A204.1 (cell line): Measurements from ENCODE around the gene SSH3.

Source experiments
- FAIRE-seq: peaks from 2 replicates; lab custom pipeline; 2012; peaks lifted over from hg19 to GRCh38; lab: Jason Lieb, UNC

The SSH3 gene

GRCh38 chr11:67280341-67280787 lies 23.0 kb upstream of the SSH3 start:
- no peak for FAIRE-seq

DNA sequence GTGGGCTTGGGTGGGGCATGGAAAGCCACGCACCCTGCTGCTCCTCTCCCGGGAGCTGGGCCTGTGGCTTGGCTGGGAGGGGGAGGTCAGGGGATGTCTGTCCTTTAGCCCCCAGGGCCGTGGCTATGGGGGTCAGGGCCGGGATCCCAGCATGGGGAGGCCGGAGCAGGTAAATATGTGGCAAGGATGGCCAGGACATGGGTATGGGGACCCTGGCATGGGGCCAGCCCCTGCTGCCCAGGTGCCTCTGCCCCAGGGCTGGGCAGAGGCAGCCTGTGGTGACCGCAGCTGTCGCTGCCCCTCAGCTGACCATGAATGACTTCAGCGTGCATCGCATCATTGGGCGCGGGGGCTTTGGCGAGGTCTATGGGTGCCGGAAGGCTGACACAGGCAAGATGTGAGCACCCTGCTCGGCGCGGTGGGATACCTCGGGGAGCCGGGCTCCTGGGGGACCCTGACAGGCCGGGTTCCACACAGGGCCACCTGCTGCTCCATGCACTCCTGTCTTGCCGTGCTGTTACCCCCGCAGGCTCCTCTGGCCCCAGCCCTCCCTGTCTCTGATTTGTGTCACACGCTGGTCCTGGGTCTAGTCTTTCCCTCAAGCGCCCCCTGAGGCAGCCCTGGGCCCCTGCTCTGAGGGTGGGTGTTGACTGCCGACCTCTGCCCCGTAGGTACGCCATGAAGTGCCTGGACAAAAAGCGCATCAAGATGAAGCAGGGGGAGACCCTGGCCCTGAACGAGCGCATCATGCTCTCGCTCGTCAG lies 22.4 kb upstream of the SSH3 start:
- FAIRE-seq: no peak

DNA sequence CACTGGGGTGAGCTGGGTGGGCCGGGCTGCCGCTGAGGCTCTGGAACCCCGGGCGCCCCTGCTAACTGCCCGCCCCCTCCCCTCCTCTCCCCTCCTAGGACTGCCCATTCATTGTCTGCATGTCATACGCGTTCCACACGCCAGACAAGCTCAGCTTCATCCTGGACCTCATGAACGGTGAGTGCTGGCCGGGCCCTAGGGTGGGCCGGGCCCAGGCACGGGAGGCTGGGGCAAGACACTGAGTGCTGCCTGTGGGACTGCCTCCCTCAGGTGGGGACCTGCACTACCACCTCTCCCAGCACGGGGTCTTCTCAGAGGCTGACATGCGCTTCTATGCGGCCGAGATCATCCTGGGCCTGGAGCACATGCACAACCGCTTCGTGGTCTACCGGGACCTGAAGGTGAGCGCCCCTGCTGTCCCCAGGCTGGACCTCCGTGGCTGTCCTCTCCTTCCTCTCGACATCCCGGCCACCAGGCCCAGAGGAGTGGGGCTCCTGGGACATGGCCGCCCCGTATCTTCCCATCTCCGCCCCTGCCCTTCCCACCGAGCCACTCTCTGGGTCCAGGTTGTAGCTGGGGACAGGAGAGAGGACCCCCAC lies 21.7 kb upstream of the SSH3 start:
- no peak for FAIRE-seq

DNA sequence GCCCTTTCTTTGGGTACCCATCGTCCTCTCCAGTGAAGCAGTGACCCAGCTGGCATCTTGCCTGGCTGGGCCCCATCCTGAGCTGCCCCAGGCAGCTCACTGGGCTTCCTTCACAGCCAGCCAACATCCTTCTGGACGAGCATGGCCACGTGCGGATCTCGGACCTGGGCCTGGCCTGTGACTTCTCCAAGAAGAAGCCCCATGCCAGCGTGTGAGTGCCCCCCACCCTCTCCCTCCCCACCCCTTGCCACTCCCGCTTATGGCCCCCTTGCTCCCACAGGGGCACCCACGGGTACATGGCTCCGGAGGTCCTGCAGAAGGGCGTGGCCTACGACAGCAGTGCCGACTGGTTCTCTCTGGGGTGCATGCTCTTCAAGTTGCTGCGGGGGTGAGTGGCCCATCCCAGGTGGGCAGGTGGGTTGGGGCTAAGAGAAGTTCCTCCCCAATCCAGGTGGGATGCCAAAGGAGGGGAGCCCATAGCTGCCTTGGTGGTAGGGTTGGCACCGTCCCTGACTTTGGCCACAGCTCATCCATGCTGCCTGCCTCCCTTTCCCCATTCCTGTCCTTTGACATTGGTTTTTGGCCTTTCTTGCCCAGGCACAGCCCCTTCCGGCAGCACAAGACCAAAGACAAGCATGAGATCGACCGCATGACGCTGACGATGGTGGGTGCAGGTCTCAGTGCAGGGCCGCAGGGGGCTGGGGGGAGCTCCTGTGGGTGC lies 21.0 kb upstream of the SSH3 start:
- FAIRE-seq: no peak

DNA sequence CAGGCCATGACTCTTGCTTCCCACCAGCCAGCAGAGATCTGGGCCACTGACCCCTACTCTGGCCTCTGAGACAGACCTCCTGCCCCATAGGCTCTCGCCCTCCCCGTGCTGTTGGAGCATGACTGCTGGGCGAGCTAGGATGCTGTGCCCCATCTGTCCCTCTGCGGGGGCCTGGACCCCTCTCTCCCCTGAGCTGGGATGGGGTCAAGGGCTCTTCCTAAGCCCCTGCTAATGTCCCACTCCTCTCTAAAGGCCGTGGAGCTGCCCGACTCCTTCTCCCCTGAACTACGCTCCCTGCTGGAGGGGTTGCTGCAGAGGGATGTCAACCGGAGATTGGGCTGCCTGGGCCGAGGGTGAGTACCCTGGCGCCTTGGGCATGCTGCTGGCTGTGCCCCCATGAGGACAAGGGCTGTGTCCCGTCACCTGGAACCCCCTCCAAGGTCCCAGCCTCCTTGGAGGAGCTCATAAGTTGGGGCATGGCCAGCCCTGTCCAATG lies 20.4 kb upstream of the SSH3 start:
- no peak for FAIRE-seq

DNA sequence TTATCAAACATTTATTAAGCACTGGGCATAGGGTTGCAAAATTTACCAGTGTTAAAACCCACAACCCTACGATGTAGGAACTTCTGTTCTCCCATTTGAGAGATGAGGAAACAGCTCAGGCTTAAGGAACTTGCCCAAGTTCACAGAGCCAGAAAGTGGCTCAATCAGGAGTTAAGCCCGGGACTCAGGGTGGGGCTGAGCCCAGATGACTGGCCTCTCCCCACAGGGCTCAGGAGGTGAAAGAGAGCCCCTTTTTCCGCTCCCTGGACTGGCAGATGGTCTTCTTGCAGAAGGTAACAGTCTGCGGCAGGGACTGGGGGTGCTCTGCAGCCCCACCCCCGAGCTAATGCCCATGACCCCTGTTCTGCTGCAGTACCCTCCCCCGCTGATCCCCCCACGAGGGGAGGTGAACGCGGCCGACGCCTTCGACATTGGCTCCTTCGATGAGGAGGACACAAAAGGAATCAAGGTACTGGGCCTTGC lies 19.8 kb upstream of the SSH3 start:
- FAIRE-seq: no peak

DNA sequence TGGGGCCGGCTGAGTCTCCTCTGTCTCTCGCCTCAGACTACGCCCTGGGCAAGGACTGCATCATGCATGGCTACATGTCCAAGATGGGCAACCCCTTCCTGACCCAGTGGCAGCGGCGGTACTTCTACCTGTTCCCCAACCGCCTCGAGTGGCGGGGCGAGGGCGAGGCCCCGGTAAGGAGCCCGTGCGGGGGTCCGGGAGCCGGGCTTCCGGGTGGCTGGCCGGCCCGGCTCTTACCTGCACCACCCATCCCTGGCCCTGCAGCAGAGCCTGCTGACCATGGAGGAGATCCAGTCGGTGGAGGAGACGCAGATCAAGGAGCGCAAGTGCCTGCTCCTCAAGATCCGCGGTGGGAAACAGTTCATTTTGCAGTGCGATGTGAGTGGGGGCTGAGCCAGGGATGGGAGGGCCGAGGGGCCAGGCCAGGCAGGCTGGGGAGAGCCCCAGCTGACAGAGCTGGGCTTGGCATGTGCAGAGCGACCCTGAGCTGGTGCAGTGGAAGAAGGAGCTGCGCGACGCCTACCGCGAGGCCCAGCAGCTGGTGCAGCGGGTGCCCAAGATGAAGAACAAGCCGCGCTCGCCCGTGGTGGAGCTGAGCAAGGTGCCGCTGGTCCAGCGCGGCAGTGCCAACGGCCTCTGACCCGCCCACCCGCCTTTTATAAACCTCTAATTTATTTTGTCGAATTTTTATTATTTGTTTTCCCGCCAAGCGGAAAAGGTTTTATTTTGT lies 18.4 kb upstream of the SSH3 start:
- no peak for FAIRE-seq

DNA sequence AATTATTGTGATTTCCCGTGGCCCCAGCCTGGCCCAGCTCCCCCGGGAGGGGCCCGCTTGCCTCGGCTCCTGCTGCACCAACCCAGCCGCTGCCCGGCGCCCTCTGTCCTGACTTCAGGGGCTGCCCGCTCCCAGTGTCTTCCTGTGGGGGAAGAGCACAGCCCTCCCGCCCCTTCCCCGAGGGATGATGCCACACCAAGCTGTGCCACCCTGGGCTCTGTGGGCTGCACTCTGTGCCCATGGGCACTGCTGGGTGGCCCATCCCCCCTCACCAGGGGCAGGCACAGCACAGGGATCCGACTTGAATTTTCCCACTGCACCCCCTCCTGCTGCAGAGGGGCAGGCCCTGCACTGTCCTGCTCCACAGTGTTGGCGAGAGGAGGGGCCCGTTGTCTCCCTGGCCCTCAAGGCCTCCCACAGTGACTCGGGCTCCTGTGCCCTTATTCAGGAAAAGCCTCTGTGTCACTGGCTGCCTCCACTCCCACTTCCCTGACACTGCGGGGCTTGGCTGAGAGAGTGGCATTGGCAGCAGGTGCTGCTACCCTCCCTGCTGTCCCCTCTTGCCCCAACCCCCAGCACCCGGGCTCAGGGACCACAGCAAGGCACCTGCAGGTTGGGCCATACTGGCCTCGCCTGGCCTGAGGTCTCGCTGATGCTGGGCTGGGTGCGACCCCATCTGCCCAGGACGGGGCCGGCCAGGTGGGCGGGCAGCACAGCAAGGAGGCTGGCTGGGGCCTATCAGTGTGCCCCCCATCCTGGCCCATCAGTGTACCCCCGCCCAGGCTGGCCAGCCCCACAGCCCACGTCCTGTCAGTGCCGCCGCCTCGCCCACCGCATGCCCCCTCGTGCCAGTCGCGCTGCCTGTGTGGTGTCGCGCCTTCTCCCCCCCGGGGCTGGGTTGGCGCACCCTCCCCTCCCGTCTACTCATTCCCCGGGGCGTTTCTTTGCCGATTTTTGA lies 17.5 kb upstream of the SSH3 start:
- no peak for FAIRE-seq

DNA sequence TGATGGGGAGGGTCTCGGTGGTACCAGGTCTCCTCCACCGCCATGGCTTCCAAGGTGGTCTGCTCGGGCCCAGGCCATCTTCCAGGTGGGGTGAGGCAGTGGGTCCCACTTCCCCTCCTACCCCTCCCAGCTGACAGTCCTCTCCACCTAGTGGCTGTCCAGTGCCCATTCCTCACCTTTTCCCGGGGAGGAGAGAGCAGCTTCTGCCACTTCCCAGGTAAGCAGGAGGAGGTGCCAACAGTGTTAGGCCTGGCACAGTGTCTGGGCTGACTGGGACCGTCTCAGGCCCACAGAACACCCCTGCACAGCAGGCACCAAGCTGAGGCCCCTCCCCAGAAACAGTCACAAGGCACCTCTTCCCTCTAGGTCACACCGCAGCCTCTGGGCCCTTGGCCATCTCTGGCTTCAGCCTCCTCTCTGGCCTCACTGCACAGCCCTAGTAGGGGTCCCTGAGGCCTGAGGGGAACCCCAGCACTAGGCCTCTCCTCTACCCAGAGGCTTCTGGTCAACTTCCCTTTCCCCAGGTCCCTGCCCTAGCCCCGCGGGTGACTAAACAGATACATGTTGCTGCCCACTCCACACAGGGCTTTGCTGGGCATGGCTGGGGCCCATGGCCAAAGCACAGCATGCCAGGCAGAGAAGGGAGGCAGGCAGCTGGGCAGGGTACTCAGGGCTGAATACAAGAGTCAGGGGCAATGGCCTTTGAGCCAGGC lies 16.6 kb upstream of the SSH3 start:
- no peak for FAIRE-seq

GRCh38 chr11:67287355-67288197 lies 15.8 kb upstream of the SSH3 start:
- no peak for FAIRE-seq

DNA sequence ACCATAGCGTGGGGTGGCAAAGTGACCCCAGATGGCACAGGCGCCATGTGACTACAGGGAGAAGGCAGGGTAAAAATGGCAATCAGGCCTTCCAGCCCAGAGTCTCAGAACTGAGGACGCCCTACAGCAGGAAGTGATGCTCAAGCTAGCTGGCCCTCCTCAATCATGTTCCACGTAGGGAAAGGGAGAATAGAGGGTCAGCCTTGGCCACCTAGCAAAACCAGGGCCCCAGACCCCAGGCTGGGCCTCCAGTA lies 15.2 kb upstream of the SSH3 start:
- no peak for FAIRE-seq

DNA sequence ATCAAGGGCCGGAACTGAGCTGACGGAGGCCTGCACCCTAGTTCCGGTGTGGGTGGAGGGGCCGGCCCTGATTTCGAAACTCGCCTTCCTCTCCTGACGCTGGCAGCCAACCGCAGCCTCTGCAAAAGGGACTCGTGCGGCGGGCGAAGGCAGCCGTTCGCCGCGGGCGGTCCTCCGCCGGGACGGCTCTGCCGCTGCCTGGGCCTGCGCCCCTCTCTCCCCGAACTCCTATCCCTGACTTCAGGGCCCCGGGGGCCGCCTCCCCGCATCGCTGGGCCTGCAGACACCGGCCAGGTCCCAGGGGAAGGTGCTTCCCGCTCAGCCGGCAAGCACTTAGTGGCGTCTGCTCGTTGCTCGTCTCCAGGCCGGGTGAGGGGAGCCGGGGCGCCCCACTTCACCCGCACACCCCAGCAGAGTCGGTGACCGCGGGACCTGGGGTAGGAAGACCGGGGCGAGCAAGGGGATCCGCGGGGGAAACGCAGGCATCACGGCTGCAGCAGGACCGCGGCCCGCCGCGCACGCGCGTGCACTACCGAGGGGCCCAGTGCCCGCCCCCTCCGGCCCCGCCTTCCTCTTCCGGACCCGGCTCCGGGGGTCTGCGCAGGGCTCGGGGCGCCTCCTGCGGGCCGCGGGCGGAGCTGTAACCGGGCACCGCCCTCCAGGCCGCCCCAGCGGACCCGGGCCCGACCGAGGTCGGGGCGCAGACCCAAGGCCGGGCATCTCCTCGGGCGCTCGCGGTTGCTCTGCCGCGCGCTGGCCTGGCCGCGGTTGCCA lies 14.7 kb upstream of the SSH3 start:
- no peak for FAIRE-seq

- no peak for FAIRE-seq
Measured at GRCh38 chr11:67289226-67289650, 14.1 kb upstream of the SSH3 start, which contains the start of gene ANKRD13D. Gene ANKRD13D, plus strand, starts transcription at chr11:67289303. Its CDS starts 158 bp downstream, at chr11:67289461.

DNA sequence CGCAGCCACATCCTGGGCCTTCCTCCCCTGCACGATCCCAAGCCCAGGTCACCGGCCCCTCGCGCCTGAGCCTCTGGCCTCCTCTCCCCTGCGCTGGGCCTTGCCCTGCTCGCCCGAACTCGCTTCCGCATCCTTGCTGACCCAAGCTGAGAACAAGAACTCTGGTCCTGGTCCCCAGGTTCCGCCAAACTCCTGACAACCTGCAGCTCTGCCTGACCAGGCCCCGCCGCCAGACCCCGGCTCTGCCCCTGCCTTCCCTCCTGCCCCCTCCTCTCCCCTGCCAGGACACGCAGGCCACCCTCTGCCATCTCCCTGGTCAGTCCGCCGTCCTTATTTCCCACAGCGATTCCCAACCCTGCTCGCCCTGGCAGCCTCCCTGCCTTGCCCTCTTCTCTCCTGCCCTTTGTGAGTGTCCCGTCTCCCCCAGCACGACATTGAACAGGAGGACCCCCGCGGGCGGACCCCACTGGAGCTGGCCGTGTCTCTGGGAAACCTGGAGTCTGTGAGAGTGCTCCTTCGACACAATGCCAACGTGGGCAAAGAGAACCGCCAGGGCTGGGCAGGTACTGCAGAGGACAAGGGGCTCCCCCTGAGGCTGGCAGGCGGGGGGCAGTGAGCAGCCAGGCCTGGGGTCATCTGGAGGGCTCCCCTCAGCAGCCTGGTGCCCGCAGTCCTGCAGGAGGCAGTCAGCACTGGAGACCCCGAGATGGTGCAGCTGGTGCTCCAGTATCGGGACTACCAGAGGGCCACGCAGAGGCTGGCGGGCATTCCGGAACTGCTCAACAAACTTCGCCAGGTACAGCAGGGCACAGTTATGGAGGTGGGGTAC lies 13.5 kb upstream of the SSH3 start:
- no peak for FAIRE-seq

DNA sequence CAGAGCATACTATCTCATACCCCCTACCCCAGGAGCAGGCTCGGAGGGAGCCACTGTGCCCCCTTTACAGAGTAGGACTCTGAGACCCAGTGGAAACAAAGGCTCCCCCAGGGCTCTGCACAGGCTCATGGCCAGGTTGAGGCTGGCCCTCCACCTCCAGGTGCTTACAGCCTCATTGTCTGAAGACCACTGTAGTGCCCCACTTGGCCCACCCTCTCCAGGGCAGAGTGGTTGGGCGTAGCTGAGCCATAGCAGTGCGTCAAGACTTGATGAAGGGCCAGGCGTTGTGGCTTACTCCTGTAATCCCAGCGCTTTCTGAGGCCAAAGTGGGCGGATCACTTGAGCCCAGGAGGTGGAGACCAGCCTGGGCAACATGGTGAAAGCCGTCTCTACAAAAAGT lies 12.5 kb upstream of the SSH3 start:
- no peak for FAIRE-seq

DNA sequence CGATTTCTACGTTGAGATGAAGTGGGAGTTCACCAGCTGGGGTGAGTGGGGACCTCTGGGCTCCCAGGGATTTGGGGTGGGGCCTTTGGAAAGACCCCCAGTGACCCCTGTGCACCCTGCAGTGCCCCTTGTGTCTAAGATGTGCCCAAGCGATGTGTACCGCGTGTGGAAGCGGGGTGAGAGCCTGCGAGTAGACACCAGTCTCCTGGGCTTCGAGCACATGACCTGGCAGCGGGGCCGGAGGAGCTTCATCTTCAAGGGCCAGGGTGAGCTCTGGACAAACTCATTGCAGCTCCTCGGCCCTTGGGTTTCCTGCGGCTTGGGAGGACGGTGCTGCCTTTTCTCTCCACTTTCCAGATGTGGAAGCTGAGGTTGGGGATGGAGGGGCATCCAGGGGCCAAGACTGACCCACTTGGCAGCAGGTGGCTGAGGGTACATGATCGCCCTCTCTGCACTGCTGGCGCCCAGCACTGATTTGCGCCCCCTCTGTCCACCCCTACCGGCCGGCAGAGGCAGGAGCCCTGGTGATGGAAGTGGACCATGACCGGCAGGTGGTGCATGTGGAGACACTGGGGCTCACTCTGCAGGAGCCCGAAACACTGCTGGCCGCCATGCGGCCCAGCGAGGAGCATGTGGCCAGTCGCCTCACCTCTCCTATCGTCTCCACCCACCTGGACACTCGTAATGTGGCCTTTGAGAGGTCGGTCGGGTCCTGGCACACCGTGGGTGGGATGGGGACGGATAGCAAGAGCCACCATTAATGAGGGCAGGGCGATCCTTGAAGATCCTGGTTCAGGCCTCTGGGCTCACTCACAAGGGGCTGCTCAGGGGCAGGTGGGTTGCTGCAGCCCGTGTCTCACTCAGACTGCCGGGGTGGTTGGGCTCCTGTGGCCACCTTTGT lies 11.6 kb upstream of the SSH3 start:
- FAIRE-seq: no peak

GRCh38 chr11:67292671-67293070 lies 10.7 kb upstream of the SSH3 start:
- no peak for FAIRE-seq
